ENCODE data around the gene IGF2.

DNA sequence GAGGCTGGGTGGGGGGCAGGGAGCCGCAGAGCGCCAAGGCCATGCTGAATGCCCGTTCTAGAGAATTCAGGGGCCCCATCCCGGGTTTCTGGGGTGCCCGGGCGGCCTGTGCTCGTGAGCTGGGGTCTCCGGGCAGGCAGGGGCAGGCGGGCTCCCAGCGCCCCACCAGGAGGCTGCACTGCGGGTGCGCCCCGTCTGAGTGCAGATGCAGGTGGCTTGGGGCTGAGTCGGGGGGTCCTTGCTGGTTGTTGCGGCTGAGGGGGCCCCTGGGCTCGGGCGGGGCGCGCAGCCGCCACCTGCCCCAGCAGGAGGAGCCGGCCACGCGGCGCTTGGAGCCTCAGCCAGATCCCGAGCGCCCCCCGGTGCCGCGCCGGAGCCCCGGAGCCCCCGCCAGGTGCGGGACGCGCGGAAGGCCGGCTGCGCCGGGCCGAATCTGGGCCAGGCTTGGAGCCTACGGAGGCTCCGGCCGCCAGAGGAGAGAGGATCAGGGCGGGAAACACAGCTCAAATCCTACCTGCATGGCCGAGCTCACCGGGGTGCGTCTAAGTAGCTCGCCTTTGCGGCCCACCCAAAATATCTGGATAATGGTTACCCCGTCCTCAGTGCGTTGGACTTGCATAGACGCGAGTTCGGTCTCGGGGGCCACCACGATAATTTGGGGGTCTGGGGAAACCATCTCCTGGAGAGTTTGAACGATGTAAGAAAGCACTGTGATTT lies 590 bp upstream of the IGF2 start:
- TF ChIP-seq, protein P1, sequence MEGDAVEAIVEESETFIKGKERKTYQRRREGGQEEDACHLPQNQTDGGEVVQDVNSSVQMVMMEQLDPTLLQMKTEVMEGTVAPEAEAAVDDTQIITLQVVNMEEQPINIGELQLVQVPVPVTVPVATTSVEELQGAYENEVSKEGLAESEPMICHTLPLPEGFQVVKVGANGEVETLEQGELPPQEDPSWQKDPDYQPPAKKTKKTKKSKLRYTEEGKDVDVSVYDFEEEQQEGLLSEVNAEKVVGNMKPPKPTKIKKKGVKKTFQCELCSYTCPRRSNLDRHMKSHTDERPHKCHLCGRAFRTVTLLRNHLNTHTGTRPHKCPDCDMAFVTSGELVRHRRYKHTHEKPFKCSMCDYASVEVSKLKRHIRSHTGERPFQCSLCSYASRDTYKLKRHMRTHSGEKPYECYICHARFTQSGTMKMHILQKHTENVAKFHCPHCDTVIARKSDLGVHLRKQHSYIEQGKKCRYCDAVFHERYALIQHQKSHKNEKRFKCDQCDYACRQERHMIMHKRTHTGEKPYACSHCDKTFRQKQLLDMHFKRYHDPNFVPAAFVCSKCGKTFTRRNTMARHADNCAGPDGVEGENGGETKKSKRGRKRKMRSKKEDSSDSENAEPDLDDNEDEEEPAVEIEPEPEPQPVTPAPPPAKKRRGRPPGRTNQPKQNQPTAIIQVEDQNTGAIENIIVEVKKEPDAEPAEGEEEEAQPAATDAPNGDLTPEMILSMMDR (IDR thresholded peaks at IDR 0.05), result no peak
- TF ChIP-seq POLR2A (IDR thresholded peaks at IDR 0.05), result no peak
